ENCODE results near the gene SHH. TPM values are rescaled to one million over a fixed set of nuclear protein-coding genes. Genes with fewer than 3 reads are reported as not detected.

SHH gene
- polyA plus RNA-seq, 3 donors, result not detected

DNA sequence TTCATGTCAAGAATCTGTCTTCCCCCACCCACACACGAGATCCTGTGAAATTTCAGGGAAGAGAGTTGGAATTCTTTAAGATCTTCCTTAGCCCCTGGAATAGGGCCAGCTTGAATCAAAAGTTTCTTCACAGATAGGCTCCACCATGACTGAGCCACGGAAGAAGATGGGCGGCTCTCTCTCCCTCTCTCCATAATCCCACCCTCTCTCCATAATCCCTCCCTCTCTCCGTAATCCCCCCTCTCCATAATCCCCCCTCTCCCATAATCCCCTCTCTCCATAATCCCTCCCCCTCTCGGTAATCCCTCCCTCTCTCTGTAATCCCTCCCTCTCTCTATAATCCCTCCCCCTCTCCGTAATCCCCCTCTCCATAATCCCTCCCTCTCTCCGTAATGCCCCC is 20.4 kb downstream of the SHH start:
- Histone ChIP-seq H3K9me3 (replicated peaks in 1 of 2; ENCODE audit: control insufficient read depth in 1 of 2, insufficient read depth in 1 of 2, low read length in 2 of 2) (no peaks in the 10 kb centered on the region), H3K36me3 (replicated peaks in 1 of 2; ENCODE audit: control insufficient read depth in 1 of 2, insufficient read depth in 2 of 2, low read length in 2 of 2) (no peaks in the 10 kb centered on the region), H3K27ac (ENCODE audit: low read depth in 1 of 2, low read length in 2 of 2) (no peak overlapping the region), H3K4me2 (replicated peaks; ENCODE audit: extremely low read depth, low read length, poor library complexity, severe bottlenecking) (no peak overlapping the region), H3K79me2 (ENCODE audit: insufficient read depth, low read length) (no peaks in the 10 kb centered on the region), H3K4me1 (ENCODE audit: control insufficient read depth in 1 of 2, insufficient read depth in 2 of 2, low read length in 2 of 2) (peaks cover 8 to 9% of the 10 kb centered on the region in 2 donors), H3K4me3 (replicated peaks in 1 of 3; ENCODE audit: low read depth in 2 of 3, low read length in 3 of 3) (no peak overlapping the region), H3K9ac (ENCODE audit: insufficient read depth, low read length, poor library complexity, severe bottlenecking) (no peak overlapping the region), H2AFZ (ENCODE audit: insufficient read depth, low read depth, low read length, poor library complexity, severe bottlenecking) (no peak overlapping the region), H3K27me3 (ENCODE audit: control insufficient read depth in 2 of 2, insufficient read depth in 2 of 2, low read length in 2 of 2) (peaks cover 0 to 20% of the 10 kb centered on the region in 2 donors), H4K20me1 (ENCODE audit: insufficient read depth, low read length) (no peaks in the 10 kb centered on the region)
- peaks cover 0 to 7% (median 0%) of the 10 kb centered on the region in 7 donors for H3K9me3 Mint-ChIP-seq
- 90% methylated on average over 3 of the region's 7 CpGs for WGBS (ENCODE audit: insufficient coverage)
- intact Hi-C loops (cut with micrococcal nuclease), result loop anchor here (10.0 kb wide), 4 partner anchors 683 to 1463 kb away; no protein-coding TSS in a partner anchor
- DNase-seq, result no peak
- TF ChIP-seq, protein P1, sequence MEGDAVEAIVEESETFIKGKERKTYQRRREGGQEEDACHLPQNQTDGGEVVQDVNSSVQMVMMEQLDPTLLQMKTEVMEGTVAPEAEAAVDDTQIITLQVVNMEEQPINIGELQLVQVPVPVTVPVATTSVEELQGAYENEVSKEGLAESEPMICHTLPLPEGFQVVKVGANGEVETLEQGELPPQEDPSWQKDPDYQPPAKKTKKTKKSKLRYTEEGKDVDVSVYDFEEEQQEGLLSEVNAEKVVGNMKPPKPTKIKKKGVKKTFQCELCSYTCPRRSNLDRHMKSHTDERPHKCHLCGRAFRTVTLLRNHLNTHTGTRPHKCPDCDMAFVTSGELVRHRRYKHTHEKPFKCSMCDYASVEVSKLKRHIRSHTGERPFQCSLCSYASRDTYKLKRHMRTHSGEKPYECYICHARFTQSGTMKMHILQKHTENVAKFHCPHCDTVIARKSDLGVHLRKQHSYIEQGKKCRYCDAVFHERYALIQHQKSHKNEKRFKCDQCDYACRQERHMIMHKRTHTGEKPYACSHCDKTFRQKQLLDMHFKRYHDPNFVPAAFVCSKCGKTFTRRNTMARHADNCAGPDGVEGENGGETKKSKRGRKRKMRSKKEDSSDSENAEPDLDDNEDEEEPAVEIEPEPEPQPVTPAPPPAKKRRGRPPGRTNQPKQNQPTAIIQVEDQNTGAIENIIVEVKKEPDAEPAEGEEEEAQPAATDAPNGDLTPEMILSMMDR (IDR thresholded peaks at IDR 0.05), result no peak
- peaks cover 15 to 49% (median 21%) of the 10 kb centered on the region in 3 donors for H3K27me3 Mint-ChIP-seq (ENCODE audit: low read depth in 3 of 3)
- no peak overlapping the region for H3K4me3 Mint-ChIP-seq
- H3K27ac Mint-ChIP-seq, result no peak overlapping the region
- peaks cover 4 to 6% of the 10 kb centered on the region in 2 donors for H3K36me3 Mint-ChIP-seq
- H3K4me1 Mint-ChIP-seq, result peaks cover 6% of the 10 kb centered on the region

DNA sequence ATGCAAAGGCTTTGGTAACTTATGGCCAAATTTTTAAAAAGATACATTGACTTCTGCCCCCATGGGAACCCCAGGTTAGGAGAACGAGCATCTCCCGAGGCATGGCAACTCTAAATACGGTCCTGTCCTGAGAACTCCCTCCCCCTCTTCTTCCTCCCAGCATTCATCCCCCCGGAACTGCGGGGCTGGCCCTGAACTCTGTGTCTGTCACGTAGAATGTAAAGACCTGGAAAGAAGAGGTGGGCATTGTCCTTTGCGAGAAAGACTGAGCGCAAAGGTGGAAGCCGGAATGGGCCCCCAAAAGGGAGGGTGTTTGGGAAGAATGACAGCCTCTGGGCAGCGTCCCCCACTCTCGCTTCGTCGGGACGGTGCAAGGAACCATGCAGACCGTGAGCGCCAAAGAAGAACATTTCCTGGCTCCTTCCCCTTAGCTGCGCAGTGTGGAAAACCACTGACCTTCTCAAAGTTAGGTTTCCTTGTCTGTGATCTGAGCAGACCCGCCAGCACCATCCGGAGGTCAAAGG is 21.0 kb downstream of the SHH start:
- Mint-ChIP-seq H3K36me3 (peaks cover 5 to 6% of the 10 kb centered on the region in 2 donors), H3K27ac (no peak overlapping the region), H3K4me1 (peaks cover 11% of the 10 kb centered on the region), H3K4me3 (no peak overlapping the region), H3K9me3 (peaks cover 0 to 7% (median 0%) of the 10 kb centered on the region in 7 donors), H3K27me3 (ENCODE audit: low read depth in 3 of 3) (peaks cover 15 to 49% (median 24%) of the 10 kb centered on the region in 3 donors)
- Histone ChIP-seq H3K79me2 (ENCODE audit: insufficient read depth, low read length) (no peaks in the 10 kb centered on the region), H3K9ac (ENCODE audit: insufficient read depth, low read length, poor library complexity, severe bottlenecking) (no peak overlapping the region), H3K4me3 (replicated peaks in 1 of 3; ENCODE audit: low read depth in 2 of 3, low read length in 3 of 3) (no peak overlapping the region), H3K27me3 (ENCODE audit: control insufficient read depth in 2 of 2, insufficient read depth in 2 of 2, low read length in 2 of 2) (peaks cover 0 to 20% of the 10 kb centered on the region in 2 donors), H2AFZ (ENCODE audit: insufficient read depth, low read depth, low read length, poor library complexity, severe bottlenecking) (no peak overlapping the region), H3K36me3 (replicated peaks in 1 of 2; ENCODE audit: control insufficient read depth in 1 of 2, insufficient read depth in 2 of 2, low read length in 2 of 2) (no peaks in the 10 kb centered on the region), H4K20me1 (ENCODE audit: insufficient read depth, low read length) (no peaks in the 10 kb centered on the region), H3K9me3 (replicated peaks in 1 of 2; ENCODE audit: control insufficient read depth in 1 of 2, insufficient read depth in 1 of 2, low read length in 2 of 2) (no peaks in the 10 kb centered on the region), H3K4me2 (replicated peaks; ENCODE audit: extremely low read depth, low read length, poor library complexity, severe bottlenecking) (no peak overlapping the region), H3K27ac (ENCODE audit: low read depth in 1 of 2, low read length in 2 of 2) (no peak overlapping the region), H3K4me1 (ENCODE audit: control insufficient read depth in 1 of 2, insufficient read depth in 2 of 2, low read length in 2 of 2) (peaks cover 7 to 11% of the 10 kb centered on the region in 2 donors)
- intact Hi-C loops (cut with micrococcal nuclease), result loop anchor here (10.0 kb wide), 4 partner anchors 684 to 1464 kb away; no protein-coding TSS in a partner anchor
- TF ChIP-seq, protein P1 (IDR thresholded peaks at IDR 0.05), result no peak
- WGBS (ENCODE audit: insufficient coverage), result 78% methylated on average over 9 of the region's 19 CpGs
- no peak for DNase-seq
